ENCODE results near the gene ABHD5. TPM values are rescaled to one million over a fixed set of nuclear protein-coding genes. Genes with fewer than 3 reads are reported as not detected.
A peak's percentile ranks its signal among the peaks of the same experiment; 100 is the strongest.

ABHD5 gene
- polyA plus RNA-seq, 4 donors, result 13.8 to 42.5 (median 28.9) TPM

- Histone ChIP-seq H3K36me3 (ENCODE audit: control insufficient read depth in 3 of 3, insufficient read depth in 2 of 3, low read depth in 1 of 3, low read length in 3 of 3) (no peaks in the 10 kb centered on the region), H3K9me3 (ENCODE audit: control insufficient read depth in 2 of 2, insufficient read depth in 1 of 2, low read depth in 1 of 2, low read length in 1 of 2) (no peaks in the 10 kb centered on the region), H3K4me3 (ENCODE audit: low read depth in 1 of 3, low read length in 3 of 3) (no peak overlapping the region), H3K4me1 (ENCODE audit: control insufficient read depth in 3 of 3, insufficient read depth in 2 of 3, low read depth in 1 of 3, low read length in 2 of 3) (peaks cover 0 to 48% (median 11%) of the 10 kb centered on the region in 3 donors), H3K27ac (ENCODE audit: low read depth in 1 of 3, low read length in 2 of 3) (peak overlapping the region in 1 of 3 donors; percentile 87), H3K27me3 (ENCODE audit: control insufficient read depth in 3 of 3, insufficient read depth in 3 of 3, low read length in 3 of 3) (no peaks in the 10 kb centered on the region)
- DNase-seq (no peak), FAIRE-seq (no peak)
- WGBS, 3 donors, result 66 to 78% (median 77%) methylated on average over 2 of the region's 2 CpGs
Observed at GRCh38 chr3:43759938-43760337, 69.2 kb downstream of the ABHD5 start.

- WGBS, 3 donors, result 76 to 96% (median 95%) methylated on average over 4 of the region's 4 CpGs
- DNase-seq (no peak), FAIRE-seq (no peak)
- no peak overlapping the region for H3K27ac ChIP-seq (ENCODE audit: low read depth in 1 of 3, low read length in 2 of 3)
- no peaks in the 10 kb centered on the region for H3K36me3 ChIP-seq (ENCODE audit: control insufficient read depth in 3 of 3, insufficient read depth in 2 of 3, low read depth in 1 of 3, low read length in 3 of 3)
- H3K27me3 ChIP-seq (ENCODE audit: control insufficient read depth in 3 of 3, insufficient read depth in 3 of 3, low read length in 3 of 3), result no peaks in the 10 kb centered on the region
- no peak overlapping the region for H3K4me3 ChIP-seq (ENCODE audit: low read depth in 1 of 3, low read length in 3 of 3)
- H3K4me1 ChIP-seq (ENCODE audit: control insufficient read depth in 3 of 3, insufficient read depth in 2 of 3, low read depth in 1 of 3, low read length in 2 of 3), result peaks cover 0 to 48% (median 11%) of the 10 kb centered on the region in 3 donors
- H3K9me3 ChIP-seq (ENCODE audit: control insufficient read depth in 2 of 2, insufficient read depth in 1 of 2, low read depth in 1 of 2, low read length in 1 of 2), result no peaks in the 10 kb centered on the region
Observed at GRCh38 chr3:43760938-43761337, 70.2 kb downstream of the ABHD5 start.

- WGBS, 3 donors, result 23 to 72% (median 43%) methylated on average over 6 of the region's 6 CpGs
- H3K36me3 ChIP-seq (ENCODE audit: control insufficient read depth in 3 of 3, insufficient read depth in 2 of 3, low read depth in 1 of 3, low read length in 3 of 3), result no peaks in the 10 kb centered on the region
- H3K9me3 ChIP-seq (ENCODE audit: control insufficient read depth in 2 of 2, insufficient read depth in 1 of 2, low read depth in 1 of 2, low read length in 1 of 2), result no peaks in the 10 kb centered on the region
- H3K27ac ChIP-seq (ENCODE audit: low read depth in 1 of 3, low read length in 2 of 3), result peak overlapping the region in 2 of 3 donors; percentile 38 to 46
- DNase-seq, result peak; percentile 64 to 89
- H3K4me3 ChIP-seq (ENCODE audit: low read depth in 1 of 3, low read length in 3 of 3), result no peak overlapping the region
- H3K27me3 ChIP-seq (ENCODE audit: control insufficient read depth in 3 of 3, insufficient read depth in 3 of 3, low read length in 3 of 3), result no peaks in the 10 kb centered on the region
- FAIRE-seq, result no peak
- peaks cover 0 to 34% (median 11%) of the 10 kb centered on the region in 3 donors for H3K4me1 ChIP-seq (ENCODE audit: control insufficient read depth in 3 of 3, insufficient read depth in 2 of 3, low read depth in 1 of 3, low read length in 2 of 3)
Observed at GRCh38 chr3:43762451-43762850, 71.7 kb downstream of the ABHD5 start.

- no peaks in the 10 kb centered on the region for H3K27me3 ChIP-seq (ENCODE audit: control insufficient read depth in 3 of 3, insufficient read depth in 3 of 3, low read length in 3 of 3)
- WGBS, 3 donors, result 61 to 77% (median 72%) methylated on average over 2 of the region's 2 CpGs
- H3K4me3 ChIP-seq (ENCODE audit: low read depth in 1 of 3, low read length in 3 of 3), result no peak overlapping the region
- no peaks in the 10 kb centered on the region for H3K9me3 ChIP-seq (ENCODE audit: control insufficient read depth in 2 of 2, insufficient read depth in 1 of 2, low read depth in 1 of 2, low read length in 1 of 2)
- no peaks in the 10 kb centered on the region for H3K36me3 ChIP-seq (ENCODE audit: control insufficient read depth in 3 of 3, insufficient read depth in 2 of 3, low read depth in 1 of 3, low read length in 3 of 3)
- FAIRE-seq (no peak), DNase-seq (no peak)
- H3K27ac ChIP-seq (ENCODE audit: low read depth in 1 of 3, low read length in 2 of 3), result no peak overlapping the region
- peaks cover 0 to 24% (median 7%) of the 10 kb centered on the region in 3 donors for H3K4me1 ChIP-seq (ENCODE audit: control insufficient read depth in 3 of 3, insufficient read depth in 2 of 3, low read depth in 1 of 3, low read length in 2 of 3)
Observed at GRCh38 chr3:43764056-43764455, 73.3 kb downstream of the ABHD5 start.

- Histone ChIP-seq H3K4me1 (ENCODE audit: control insufficient read depth in 3 of 3, insufficient read depth in 2 of 3, low read depth in 1 of 3, low read length in 2 of 3) (peaks cover 0 to 23% (median 7%) of the 10 kb centered on the region in 3 donors), H3K9me3 (ENCODE audit: control insufficient read depth in 2 of 2, insufficient read depth in 1 of 2, low read depth in 1 of 2, low read length in 1 of 2) (no peaks in the 10 kb centered on the region), H3K27ac (ENCODE audit: low read depth in 1 of 3, low read length in 2 of 3) (no peak overlapping the region), H3K36me3 (ENCODE audit: control insufficient read depth in 3 of 3, insufficient read depth in 2 of 3, low read depth in 1 of 3, low read length in 3 of 3) (no peaks in the 10 kb centered on the region), H3K4me3 (ENCODE audit: low read depth in 1 of 3, low read length in 3 of 3) (no peak overlapping the region), H3K27me3 (ENCODE audit: control insufficient read depth in 3 of 3, insufficient read depth in 3 of 3, low read length in 3 of 3) (no peaks in the 10 kb centered on the region)
- DNase-seq, result no peak
- WGBS, 3 donors, result 90 to 98% (median 95%) methylated on average over 2 of the region's 2 CpGs
- FAIRE-seq, result no peak
Observed at GRCh38 chr3:43764471-43764870, 73.7 kb downstream of the ABHD5 start.

- WGBS, 3 donors, result 80 to 86% (median 80%) methylated on average over 4 of the region's 4 CpGs
- no peak for FAIRE-seq
- no peaks in the 10 kb centered on the region for H3K36me3 ChIP-seq (ENCODE audit: control insufficient read depth in 3 of 3, insufficient read depth in 2 of 3, low read depth in 1 of 3, low read length in 3 of 3)
Observed at GRCh38 chr3:43765521-43765971, 74.8 kb downstream of the ABHD5 start.

GRCh38 chr3:43766672-43767465 lies 76.1 kb downstream of the ABHD5 start:
- peaks cover 5 to 26% (median 14%) of the 10 kb centered on the region in 3 donors for H3K4me1 ChIP-seq (ENCODE audit: control insufficient read depth in 3 of 3, insufficient read depth in 2 of 3, low read depth in 1 of 3, low read length in 2 of 3)
- WGBS, 3 donors, result 48 to 78% (median 59%) methylated on average over 2 of the region's 2 CpGs
- no peaks in the 10 kb centered on the region for H3K9me3 ChIP-seq (ENCODE audit: control insufficient read depth in 2 of 2, insufficient read depth in 1 of 2, low read depth in 1 of 2, low read length in 1 of 2)
- no peak overlapping the region for H3K4me3 ChIP-seq (ENCODE audit: low read depth in 1 of 3, low read length in 3 of 3)
- no peaks in the 10 kb centered on the region for H3K36me3 ChIP-seq (ENCODE audit: control insufficient read depth in 3 of 3, insufficient read depth in 2 of 3, low read depth in 1 of 3, low read length in 3 of 3)
- FAIRE-seq (no peak), DNase-seq (no peak)
- H3K27ac ChIP-seq (ENCODE audit: low read depth in 1 of 3, low read length in 2 of 3), result no peak overlapping the region
- H3K27me3 ChIP-seq (ENCODE audit: control insufficient read depth in 3 of 3, insufficient read depth in 3 of 3, low read length in 3 of 3), result no peaks in the 10 kb centered on the region

More at GRCh38 chr3:43765521-43765971, 74.8 kb downstream of the ABHD5 start:
- H3K27me3 ChIP-seq (ENCODE audit: control insufficient read depth in 3 of 3, insufficient read depth in 3 of 3, low read length in 3 of 3), result no peaks in the 10 kb centered on the region
- H3K4me1 ChIP-seq (ENCODE audit: control insufficient read depth in 3 of 3, insufficient read depth in 2 of 3, low read depth in 1 of 3, low read length in 2 of 3), result peaks cover 5 to 24% (median 9%) of the 10 kb centered on the region in 3 donors
- no peak for DNase-seq
- no peak overlapping the region for H3K27ac ChIP-seq (ENCODE audit: low read depth in 1 of 3, low read length in 2 of 3)
- H3K4me3 ChIP-seq (ENCODE audit: low read depth in 1 of 3, low read length in 3 of 3), result no peak overlapping the region
- no peaks in the 10 kb centered on the region for H3K9me3 ChIP-seq (ENCODE audit: control insufficient read depth in 2 of 2, insufficient read depth in 1 of 2, low read depth in 1 of 2, low read length in 1 of 2)

- no peaks in the 10 kb centered on the region for H3K9me3 ChIP-seq (ENCODE audit: control insufficient read depth in 2 of 2, insufficient read depth in 1 of 2, low read depth in 1 of 2, low read length in 1 of 2)
- peak overlapping the region in 2 of 3 donors; percentile 89 to 98 for H3K27ac ChIP-seq (ENCODE audit: low read depth in 1 of 3, low read length in 2 of 3)
- FAIRE-seq (no peak), DNase-seq (no peak)
- H3K36me3 ChIP-seq (ENCODE audit: control insufficient read depth in 3 of 3, insufficient read depth in 2 of 3, low read depth in 1 of 3, low read length in 3 of 3), result no peaks in the 10 kb centered on the region
- H3K4me3 ChIP-seq (ENCODE audit: low read depth in 1 of 3, low read length in 3 of 3), result no peak overlapping the region
- H3K27me3 ChIP-seq (ENCODE audit: control insufficient read depth in 3 of 3, insufficient read depth in 3 of 3, low read length in 3 of 3), result no peaks in the 10 kb centered on the region
- WGBS, 3 donors, result 59 to 66% (median 60%) methylated on average over 5 of the region's 5 CpGs
- peaks cover 5 to 21% (median 12%) of the 10 kb centered on the region in 3 donors for H3K4me1 ChIP-seq (ENCODE audit: control insufficient read depth in 3 of 3, insufficient read depth in 2 of 3, low read depth in 1 of 3, low read length in 2 of 3)
Observed at GRCh38 chr3:43768381-43768973, 77.7 kb downstream of the ABHD5 start.
